ENCODE measurements around the gene VWA7.

VWA7 gene

DNA sequence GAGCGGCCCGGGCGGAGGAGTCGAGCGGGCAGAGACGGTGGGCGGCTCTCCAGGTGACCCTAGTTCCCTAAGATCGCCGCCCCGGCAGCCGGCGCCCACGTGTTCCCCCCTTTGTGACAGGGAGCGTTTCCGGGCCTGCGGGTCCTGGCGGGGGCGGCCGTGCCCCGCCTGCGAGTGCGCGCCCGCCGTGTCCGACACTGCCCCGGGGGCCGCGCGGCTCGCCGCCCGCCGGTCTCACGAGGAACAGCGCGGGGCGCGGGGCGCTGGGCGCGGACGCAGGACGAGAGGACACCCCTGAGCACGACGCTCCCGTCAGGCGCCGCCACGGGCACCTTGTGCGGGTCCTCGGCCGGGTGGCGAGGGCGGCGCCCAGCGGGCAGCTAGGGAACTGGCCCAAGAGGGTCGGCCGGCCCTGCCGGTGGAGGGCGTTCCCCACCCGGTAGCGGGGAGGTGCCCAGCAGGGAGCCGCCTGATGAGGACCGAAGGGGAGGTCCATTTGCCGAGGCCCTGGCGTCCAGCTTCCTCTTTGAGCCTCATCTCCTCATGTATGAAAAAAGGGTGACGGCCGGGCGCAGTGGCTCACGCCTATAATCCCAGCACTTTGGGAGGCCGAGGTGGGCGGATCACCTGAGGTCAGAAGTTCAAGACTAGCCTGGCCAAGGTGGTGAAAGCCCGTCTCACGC is 18.6 kb upstream of the VWA7 start, which contains the start of gene VARS1 (continued):
- TF ChIP-seq, protein P1, sequence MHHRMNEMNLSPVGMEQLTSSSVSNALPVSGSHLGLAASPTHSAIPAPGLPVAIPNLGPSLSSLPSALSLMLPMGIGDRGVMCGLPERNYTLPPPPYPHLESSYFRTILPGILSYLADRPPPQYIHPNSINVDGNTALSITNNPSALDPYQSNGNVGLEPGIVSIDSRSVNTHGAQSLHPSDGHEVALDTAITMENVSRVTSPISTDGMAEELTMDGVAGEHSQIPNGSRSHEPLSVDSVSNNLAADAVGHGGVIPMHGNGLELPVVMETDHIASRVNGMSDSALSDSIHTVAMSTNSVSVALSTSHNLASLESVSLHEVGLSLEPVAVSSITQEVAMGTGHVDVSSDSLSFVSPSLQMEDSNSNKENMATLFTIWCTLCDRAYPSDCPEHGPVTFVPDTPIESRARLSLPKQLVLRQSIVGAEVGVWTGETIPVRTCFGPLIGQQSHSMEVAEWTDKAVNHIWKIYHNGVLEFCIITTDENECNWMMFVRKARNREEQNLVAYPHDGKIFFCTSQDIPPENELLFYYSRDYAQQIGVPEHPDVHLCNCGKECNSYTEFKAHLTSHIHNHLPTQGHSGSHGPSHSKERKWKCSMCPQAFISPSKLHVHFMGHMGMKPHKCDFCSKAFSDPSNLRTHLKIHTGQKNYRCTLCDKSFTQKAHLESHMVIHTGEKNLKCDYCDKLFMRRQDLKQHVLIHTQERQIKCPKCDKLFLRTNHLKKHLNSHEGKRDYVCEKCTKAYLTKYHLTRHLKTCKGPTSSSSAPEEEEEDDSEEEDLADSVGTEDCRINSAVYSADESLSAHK (tag by site-specific recombination; IDR thresholded peaks at IDR 0.05), result peak; percentile 31
- peak; percentile 81 for TF ChIP-seq ZIC2 (tag by site-specific recombination; IDR thresholded peaks at IDR 0.05)
- no peak for TF ChIP-seq ZNF558 (tag by site-specific recombination; IDR thresholded peaks at IDR 0.05)
- TF ChIP-seq ZNF561 (tag by site-specific recombination; IDR thresholded peaks at IDR 0.05; ENCODE audit: borderline replicate concordance), result 0 out of 2 replicates have a peak, but pooled peaks have one; percentile 59
- TF ChIP-seq GLIS2 (tag by site-specific recombination; IDR thresholded peaks at IDR 0.05), result peak; percentile 92
- TF ChIP-seq, protein P2, sequence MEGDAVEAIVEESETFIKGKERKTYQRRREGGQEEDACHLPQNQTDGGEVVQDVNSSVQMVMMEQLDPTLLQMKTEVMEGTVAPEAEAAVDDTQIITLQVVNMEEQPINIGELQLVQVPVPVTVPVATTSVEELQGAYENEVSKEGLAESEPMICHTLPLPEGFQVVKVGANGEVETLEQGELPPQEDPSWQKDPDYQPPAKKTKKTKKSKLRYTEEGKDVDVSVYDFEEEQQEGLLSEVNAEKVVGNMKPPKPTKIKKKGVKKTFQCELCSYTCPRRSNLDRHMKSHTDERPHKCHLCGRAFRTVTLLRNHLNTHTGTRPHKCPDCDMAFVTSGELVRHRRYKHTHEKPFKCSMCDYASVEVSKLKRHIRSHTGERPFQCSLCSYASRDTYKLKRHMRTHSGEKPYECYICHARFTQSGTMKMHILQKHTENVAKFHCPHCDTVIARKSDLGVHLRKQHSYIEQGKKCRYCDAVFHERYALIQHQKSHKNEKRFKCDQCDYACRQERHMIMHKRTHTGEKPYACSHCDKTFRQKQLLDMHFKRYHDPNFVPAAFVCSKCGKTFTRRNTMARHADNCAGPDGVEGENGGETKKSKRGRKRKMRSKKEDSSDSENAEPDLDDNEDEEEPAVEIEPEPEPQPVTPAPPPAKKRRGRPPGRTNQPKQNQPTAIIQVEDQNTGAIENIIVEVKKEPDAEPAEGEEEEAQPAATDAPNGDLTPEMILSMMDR (tag by site-specific recombination; IDR thresholded peaks at IDR 0.05), result peak; percentile 100
- TF ChIP-seq, protein P3, sequence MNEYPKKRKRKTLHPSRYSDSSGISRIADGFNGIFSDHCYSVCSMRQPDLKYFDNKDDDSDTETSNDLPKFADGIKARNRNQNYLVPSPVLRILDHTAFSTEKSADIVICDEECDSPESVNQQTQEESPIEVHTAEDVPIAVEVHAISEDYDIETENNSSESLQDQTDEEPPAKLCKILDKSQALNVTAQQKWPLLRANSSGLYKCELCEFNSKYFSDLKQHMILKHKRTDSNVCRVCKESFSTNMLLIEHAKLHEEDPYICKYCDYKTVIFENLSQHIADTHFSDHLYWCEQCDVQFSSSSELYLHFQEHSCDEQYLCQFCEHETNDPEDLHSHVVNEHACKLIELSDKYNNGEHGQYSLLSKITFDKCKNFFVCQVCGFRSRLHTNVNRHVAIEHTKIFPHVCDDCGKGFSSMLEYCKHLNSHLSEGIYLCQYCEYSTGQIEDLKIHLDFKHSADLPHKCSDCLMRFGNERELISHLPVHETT (tag by site-specific recombination; IDR thresholded peaks at IDR 0.05), result no peak
- no peak for TF ChIP-seq ZNF292 (tag by site-specific recombination; IDR thresholded peaks at IDR 0.05; ENCODE audit: borderline replicate concordance, low read depth)
- TF ChIP-seq GLIS1 (tag by site-specific recombination; IDR thresholded peaks at IDR 0.05), result peak; percentile 78
- peak; percentile 82 for TF ChIP-seq SP7 (tag by site-specific recombination; IDR thresholded peaks at IDR 0.05)
- TF ChIP-seq ZNF664 (tag by site-specific recombination; IDR thresholded peaks at IDR 0.05), result no peak
- TF ChIP-seq, protein P4, sequence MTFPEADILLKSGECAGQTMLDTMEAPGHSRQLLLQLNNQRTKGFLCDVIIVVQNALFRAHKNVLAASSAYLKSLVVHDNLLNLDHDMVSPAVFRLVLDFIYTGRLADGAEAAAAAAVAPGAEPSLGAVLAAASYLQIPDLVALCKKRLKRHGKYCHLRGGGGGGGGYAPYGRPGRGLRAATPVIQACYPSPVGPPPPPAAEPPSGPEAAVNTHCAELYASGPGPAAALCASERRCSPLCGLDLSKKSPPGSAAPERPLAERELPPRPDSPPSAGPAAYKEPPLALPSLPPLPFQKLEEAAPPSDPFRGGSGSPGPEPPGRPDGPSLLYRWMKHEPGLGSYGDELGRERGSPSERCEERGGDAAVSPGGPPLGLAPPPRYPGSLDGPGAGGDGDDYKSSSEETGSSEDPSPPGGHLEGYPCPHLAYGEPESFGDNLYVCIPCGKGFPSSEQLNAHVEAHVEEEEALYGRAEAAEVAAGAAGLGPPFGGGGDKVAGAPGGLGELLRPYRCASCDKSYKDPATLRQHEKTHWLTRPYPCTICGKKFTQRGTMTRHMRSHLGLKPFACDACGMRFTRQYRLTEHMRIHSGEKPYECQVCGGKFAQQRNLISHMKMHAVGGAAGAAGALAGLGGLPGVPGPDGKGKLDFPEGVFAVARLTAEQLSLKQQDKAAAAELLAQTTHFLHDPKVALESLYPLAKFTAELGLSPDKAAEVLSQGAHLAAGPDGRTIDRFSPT (tag by site-specific recombination; IDR thresholded peaks at IDR 0.05), result peak; percentile 99
- TF ChIP-seq, protein P5, sequence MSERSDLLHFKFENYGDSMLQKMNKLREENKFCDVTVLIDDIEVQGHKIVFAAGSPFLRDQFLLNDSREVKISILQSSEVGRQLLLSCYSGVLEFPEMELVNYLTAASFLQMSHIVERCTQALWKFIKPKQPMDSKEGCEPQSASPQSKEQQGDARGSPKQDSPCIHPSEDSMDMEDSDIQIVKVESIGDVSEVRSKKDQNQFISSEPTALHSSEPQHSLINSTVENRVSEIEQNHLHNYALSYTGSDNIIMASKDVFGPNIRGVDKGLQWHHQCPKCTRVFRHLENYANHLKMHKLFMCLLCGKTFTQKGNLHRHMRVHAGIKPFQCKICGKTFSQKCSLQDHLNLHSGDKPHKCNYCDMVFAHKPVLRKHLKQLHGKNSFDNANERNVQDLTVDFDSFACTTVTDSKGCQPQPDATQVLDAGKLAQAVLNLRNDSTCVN (tag by site-specific recombination; optimal IDR thresholded peaks at IDR 0.05), result peak; percentile 90
- TF ChIP-seq, protein P6, sequence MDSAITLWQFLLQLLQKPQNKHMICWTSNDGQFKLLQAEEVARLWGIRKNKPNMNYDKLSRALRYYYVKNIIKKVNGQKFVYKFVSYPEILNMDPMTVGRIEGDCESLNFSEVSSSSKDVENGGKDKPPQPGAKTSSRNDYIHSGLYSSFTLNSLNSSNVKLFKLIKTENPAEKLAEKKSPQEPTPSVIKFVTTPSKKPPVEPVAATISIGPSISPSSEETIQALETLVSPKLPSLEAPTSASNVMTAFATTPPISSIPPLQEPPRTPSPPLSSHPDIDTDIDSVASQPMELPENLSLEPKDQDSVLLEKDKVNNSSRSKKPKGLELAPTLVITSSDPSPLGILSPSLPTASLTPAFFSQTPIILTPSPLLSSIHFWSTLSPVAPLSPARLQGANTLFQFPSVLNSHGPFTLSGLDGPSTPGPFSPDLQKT (IDR thresholded peaks at IDR 0.05; ENCODE audit: borderline replicate concordance, low read depth, low read length), result peak; percentile 71; the same call in 1 of the 2 replicates
- TF ChIP-seq EGR2 (tag by site-specific recombination; IDR thresholded peaks at IDR 0.05; ENCODE audit: low read depth), result peak; percentile 78
- TF ChIP-seq ZNF423 (tag by site-specific recombination; IDR thresholded peaks at IDR 0.05), result peak; percentile 72
- TF ChIP-seq KLF10 (tag by site-specific recombination; IDR thresholded peaks at IDR 0.05), result peak; percentile 70; the same call in 1 of the 2 replicates
- TF ChIP-seq, protein P7, sequence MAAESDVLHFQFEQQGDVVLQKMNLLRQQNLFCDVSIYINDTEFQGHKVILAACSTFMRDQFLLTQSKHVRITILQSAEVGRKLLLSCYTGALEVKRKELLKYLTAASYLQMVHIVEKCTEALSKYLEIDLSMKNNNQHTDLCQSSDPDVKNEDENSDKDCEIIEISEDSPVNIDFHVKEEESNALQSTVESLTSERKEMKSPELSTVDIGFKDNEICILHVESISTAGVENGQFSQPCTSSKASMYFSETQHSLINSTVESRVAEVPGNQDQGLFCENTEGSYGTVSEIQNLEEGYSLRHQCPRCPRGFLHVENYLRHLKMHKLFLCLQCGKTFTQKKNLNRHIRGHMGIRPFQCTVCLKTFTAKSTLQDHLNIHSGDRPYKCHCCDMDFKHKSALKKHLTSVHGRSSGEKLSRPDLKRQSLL (tag by site-specific recombination; IDR thresholded peaks at IDR 0.05), result peak; percentile 16; the same call in 1 of the 2 replicates
- TF ChIP-seq SP3 (tag by site-specific recombination; IDR thresholded peaks at IDR 0.05), result peak; percentile 82
- TF ChIP-seq ZNF221 (tag by site-specific recombination; IDR thresholded peaks at IDR 0.05; ENCODE audit: borderline replicate concordance), result peak; percentile 68; the same call in 1 of the 2 replicates
- TF ChIP-seq, protein P8, sequence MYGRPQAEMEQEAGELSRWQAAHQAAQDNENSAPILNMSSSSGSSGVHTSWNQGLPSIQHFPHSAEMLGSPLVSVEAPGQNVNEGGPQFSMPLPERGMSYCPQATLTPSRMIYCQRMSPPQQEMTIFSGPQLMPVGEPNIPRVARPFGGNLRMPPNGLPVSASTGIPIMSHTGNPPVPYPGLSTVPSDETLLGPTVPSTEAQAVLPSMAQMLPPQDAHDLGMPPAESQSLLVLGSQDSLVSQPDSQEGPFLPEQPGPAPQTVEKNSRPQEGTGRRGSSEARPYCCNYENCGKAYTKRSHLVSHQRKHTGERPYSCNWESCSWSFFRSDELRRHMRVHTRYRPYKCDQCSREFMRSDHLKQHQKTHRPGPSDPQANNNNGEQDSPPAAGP (tag by site-specific recombination; IDR thresholded peaks at IDR 0.05), result peak; percentile 61; the same call in 1 of the 2 replicates
- TF ChIP-seq YY1 (tag by site-specific recombination; IDR thresholded peaks at IDR 0.05), result peak; percentile 42
- TF ChIP-seq HOXC10 (CRISPR knock-in tag; IDR thresholded peaks at IDR 0.05), result no peak
- TF ChIP-seq ZBTB20 (tag by site-specific recombination; IDR thresholded peaks at IDR 0.05), result peak; percentile 24; the same call in 1 of the 2 replicates
- no peak for TF ChIP-seq ZNF214 (tag by site-specific recombination; IDR thresholded peaks at IDR 0.05; ENCODE audit: borderline replicate concordance)
- no peak for TF ChIP-seq ZNF112 (tag by site-specific recombination; IDR thresholded peaks at IDR 0.05)
- TF ChIP-seq ZNF660 (tag by site-specific recombination; IDR thresholded peaks at IDR 0.05), result peak; percentile 76; the same call in 1 of the 2 replicates
